Measurements from ENCODE around the gene KIF16B.

KIF16B gene

GRCh38 chr20:16472045-16472872 is 101.0 kb downstream of the KIF16B start:
- TF ChIP-seq CTCF (IDR thresholded peaks at IDR 0.05), result no peak
- Histone ChIP-seq H3K4me3 (no peak overlapping the region), H3K27ac (no peak overlapping the region)
- DNase-seq (ENCODE audit: low spot score), result no peak

GRCh38 chr20:16469395-16469905 is 103.8 kb downstream of the KIF16B start:
- Histone ChIP-seq H3K4me3 (no peak overlapping the region), H3K27ac (no peak overlapping the region)
- TF ChIP-seq CTCF (IDR thresholded peaks at IDR 0.05), result no peak
- DNase-seq (ENCODE audit: low spot score), result no peak

- Histone ChIP-seq H3K4me3 (no peak overlapping the region), H3K27ac (no peak overlapping the region)
- no peak for TF ChIP-seq CTCF (IDR thresholded peaks at IDR 0.05)
- no peak for DNase-seq (ENCODE audit: low spot score)
Measured at GRCh38 chr20:16462711-16463110, 110.5 kb downstream of the KIF16B start.

- no peak for DNase-seq (ENCODE audit: low spot score)
- Histone ChIP-seq H3K4me3 (no peak overlapping the region), H3K27ac (no peak overlapping the region)
- no peak for TF ChIP-seq CTCF (IDR thresholded peaks at IDR 0.05)
Measured at GRCh38 chr20:16459019-16459700, 114.1 kb downstream of the KIF16B start.

GRCh38 chr20:16457514-16457913 is 115.7 kb downstream of the KIF16B start:
- Histone ChIP-seq H3K4me3 (no peak overlapping the region), H3K27ac (no peak overlapping the region)
- no peak for TF ChIP-seq CTCF (IDR thresholded peaks at IDR 0.05)
- DNase-seq (ENCODE audit: low spot score), result no peak

GRCh38 chr20:16455324-16455723 is 117.9 kb downstream of the KIF16B start:
- no peak overlapping the region for H3K4me3 ChIP-seq
- no peak overlapping the region for H3K27ac ChIP-seq
- DNase-seq (ENCODE audit: low spot score), result no peak
- no peak for TF ChIP-seq CTCF (IDR thresholded peaks at IDR 0.05)

Data from coronary artery (tissue), 2 donors.